Measurements from ENCODE around the gene OPA1.

GRCh38 chr3:193743702-193744047, 150.7 kb downstream of the OPA1 start:
- no peak for TF ChIP-seq POLR2A (IDR thresholded peaks at IDR 0.05)
- TF ChIP-seq, protein P1, sequence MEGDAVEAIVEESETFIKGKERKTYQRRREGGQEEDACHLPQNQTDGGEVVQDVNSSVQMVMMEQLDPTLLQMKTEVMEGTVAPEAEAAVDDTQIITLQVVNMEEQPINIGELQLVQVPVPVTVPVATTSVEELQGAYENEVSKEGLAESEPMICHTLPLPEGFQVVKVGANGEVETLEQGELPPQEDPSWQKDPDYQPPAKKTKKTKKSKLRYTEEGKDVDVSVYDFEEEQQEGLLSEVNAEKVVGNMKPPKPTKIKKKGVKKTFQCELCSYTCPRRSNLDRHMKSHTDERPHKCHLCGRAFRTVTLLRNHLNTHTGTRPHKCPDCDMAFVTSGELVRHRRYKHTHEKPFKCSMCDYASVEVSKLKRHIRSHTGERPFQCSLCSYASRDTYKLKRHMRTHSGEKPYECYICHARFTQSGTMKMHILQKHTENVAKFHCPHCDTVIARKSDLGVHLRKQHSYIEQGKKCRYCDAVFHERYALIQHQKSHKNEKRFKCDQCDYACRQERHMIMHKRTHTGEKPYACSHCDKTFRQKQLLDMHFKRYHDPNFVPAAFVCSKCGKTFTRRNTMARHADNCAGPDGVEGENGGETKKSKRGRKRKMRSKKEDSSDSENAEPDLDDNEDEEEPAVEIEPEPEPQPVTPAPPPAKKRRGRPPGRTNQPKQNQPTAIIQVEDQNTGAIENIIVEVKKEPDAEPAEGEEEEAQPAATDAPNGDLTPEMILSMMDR (IDR thresholded peaks at IDR 0.05), result no peak

All from thyroid gland (tissue), 4 donors.